OCI-M2 (cell line): ENCODE data around the gene PAXX.

Source experiments
- DNase-seq: peaks from one replicate; lab custom pipeline; 2025; ENCODE audit not compliant: unreplicated experiment; lab: John Stamatoyannopoulos, UW

Gene PAXX

DNA sequence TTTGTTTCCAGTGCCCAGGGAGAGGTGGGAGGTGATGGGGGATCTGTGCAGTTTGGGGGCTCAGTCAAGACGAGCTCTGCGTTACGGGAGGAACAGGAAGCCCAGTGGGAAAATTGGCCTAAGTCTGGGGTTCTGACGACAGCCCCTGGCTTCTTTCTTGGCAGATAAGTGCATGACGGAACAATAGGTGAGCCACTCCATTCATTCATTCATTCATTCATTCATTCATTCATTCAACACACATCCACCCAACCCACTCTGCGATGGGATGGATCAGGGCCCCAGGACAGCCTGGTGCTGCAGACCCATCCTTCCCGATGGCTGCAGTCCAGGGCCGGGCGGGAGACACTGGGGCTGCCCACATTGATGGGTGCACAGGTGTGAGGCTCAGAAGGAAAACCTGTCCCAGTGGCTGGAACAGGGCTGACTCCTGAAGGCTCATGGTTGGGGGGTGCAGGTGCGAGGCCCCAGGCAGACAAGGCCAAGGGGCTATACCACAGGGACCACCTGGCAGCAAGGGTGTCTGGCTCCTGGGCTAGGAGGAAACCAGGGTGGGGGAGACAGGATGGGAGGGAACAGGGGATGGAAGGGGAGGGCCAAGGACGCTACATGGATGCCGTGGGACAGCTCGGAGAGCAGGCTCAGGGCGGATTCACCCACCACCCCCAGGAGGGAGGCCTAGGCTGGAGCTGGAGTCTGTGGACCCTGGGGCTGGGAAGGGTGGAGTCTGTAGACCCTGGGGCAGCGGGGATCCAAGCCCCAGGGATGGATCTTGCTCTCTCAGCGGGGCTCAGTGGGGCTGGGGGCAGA, 11.3 kb upstream of the PAXX start:
- DNase-seq: no peak

DNA sequence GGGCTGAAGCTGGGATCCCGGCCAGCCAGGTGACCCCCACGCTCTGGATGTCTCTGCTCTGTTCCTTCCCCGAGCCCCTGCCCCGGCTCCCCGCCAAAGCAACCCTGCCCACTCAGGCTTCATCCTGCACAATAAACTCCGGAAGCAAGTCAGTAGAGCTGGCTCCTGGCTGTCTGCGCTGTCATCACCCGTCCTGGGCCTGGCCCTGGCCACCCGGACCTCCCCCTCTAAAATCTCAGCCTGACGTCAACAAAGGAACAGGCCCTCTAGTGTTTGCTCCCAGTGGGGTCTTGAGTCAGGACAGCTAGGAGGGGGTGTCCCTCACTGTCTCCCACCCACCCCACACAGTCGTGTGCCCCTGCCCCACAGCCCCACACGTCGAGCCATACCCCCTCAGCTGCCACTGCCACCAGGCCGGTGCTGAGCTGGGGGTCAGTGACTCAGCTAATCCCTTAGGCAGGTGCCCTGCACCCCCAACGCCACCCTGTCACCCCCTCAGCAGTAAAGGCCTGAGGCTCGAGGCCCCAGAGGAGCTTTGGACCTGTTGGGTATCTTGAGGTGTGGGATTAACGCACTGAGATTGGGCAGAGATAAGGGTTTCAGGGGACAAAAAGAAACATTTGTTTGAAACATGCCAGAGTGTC, 10.5 kb upstream of the PAXX start:
- no peak for DNase-seq

DNA sequence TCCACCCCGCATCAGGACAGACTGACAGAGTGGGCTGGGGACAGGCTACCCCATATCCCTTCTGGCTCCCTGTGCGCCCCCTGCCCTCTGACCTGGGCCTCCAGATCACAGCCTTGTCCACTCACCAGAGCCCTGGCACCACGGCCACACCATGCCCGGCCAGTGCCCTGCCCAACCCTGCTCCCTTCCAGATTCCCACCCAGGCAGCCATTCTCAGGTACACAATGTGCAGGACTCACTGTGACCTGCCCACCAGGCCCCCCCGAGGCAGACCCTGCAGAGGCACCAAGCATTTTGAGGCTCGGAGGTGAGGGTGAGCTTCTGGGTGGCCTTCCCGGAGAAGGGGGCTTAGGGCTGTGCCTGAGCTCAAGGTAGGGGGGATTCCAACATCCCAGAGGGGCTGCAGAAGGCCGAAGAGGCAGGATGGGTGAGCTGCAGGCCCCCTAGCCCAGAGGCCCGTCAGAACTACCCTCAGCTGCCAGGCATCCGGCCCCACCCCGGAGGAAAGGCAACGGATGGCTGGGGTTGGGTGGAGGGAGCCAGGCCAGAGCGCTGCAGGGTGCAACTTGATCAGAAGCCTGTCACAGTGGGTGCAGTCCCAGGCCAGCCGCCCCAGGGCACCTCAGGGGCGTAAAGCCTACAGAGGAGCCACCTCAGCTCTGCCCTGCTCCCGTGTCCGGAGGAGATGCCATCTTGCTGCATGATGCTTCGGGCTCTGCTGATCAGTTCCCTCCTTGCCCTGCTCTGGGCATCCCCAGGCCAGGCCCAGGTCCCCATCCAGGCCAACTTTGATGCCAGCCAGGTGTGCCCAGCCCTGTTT, 9.8 kb upstream of the PAXX start, which contains the start of gene LCNL1:
LCNL1 (plus strand) TSS at position 762 of the 820 bp plus-strand sequence. CDS start 594 bp downstream, outside the sequence.
- no peak for DNase-seq

DNA sequence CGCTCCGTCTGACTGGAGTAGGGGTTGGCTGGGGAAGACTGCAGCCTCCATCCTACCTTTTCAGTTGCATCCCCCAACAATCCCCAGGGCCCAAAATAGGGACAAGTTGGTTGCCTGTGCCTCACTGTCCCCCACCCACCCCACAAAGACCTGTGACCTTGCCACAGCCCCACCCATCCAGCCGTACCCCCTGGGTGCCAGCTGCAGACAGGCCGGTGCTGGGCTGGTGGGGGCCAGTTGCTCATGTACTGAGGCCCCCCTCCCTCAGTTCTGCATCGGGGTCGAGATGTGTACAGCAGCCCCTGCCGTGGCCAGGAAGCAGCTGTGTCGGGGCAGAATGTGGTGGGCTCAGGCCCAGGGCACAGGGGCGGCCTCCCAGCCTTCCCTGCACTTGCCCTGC, 9.1 kb upstream of the PAXX start:
- DNase-seq: no peak

DNA sequence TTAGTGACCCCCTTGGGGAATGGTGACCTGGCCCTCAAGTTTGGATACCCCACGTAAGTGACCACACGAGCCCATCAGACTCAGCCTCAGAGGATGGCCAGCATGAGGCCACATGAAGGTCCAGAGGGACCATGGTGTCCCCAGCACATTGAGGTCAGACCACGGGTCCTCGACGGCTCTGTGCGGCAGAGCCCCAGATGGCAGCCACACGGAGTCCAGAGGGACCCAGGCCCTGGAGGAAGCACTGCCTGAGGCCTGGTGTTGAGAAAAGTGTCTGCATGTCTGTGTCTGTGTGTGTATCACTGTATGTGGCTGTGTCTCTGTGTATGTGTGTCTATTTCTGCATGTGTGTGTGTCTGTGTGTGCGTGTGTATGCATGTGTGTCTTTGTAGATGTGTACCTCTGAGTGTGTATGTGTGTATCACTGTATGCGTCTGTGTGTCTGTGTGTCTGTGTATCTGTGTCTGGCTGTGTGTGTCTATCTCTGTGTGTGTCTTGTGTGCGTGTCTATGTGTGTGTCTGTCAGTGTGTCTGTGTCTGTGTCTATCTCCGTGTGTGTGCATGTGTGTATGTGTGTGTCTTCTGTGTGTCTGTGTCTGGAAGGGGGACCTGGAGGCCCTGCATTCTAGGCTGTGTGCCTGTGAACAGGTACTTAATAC, 8.4 kb upstream of the PAXX start:
- no peak for DNase-seq

DNA sequence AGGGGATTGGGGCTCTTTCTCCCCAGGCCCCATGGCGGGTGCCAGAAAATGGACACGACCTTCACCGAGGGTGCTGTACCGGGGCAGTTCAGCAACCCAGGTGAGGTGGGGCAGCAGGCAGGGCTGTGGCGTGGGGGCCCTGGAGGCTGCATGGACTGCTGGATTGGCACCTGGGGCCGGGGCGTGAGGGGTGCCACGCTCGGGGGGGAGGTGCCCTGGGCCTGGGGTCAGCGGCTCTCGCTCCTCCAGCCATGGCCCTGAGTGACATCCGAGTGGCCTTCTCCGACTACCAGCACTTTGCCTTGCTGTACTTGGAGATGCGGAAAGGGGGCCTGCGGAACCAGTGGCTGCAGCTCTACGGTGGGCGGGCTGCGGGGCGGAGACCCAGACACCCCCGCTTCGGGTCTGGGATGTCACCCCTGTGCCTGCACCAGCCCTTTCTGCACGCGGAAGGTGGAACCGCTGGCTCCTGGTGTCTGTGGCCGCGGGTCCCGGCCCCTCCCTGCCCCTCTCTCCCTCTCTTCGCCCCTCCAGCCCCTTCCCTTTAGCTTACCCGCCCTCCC, 7.7 kb upstream of the PAXX start:
- DNase-seq: no peak

DNA sequence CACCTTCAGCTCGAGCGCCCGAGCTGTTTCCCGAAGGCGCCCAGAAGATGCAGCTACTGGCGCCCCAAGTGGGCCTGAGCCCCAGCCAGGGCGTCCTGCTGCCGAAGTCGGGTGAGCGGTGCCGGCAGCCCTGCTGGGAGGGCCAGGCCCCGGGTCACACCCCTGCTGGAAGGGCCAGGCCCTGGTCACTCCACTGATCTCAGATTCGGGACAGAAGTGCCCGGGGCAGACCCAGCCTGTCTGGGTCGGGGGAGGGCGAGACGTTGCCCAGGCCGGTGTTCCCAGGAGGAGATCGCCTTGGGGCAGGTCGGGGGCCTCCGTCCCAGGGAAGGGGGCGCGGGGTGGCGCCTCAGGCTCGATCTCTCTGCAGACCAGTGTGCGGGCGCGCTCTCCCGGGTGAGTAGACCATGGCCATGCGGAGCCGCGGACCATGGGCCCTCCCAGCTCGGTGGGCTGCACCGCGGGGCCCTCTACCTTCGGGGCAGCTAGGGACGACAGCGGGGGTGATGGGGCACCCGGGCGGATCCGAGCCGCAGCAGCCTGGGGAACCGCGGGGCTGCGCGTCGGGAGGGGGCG, 7.1 kb upstream of the PAXX start:
- no peak for DNase-seq

DNA sequence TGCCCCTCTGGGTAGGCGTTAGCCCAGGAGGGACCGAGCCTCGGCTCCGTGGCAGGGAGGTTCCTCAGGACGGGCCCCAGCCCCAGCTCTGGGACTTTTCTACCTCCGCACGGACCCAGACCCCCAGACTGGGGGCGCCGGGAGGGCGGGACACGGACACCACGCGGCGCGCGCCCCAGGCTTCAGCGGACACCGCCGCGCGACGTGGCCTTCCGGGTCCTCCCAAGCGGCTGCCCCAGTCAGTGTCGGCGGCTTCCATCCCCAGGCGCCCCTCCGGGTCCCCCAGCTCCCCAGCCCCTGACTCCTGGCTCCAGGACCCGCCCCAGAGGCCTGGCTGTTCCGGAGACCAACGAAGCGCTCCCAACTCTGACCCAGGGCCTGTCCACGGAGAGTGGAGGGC, 6.4 kb upstream of the PAXX start:
- no peak for DNase-seq

DNA sequence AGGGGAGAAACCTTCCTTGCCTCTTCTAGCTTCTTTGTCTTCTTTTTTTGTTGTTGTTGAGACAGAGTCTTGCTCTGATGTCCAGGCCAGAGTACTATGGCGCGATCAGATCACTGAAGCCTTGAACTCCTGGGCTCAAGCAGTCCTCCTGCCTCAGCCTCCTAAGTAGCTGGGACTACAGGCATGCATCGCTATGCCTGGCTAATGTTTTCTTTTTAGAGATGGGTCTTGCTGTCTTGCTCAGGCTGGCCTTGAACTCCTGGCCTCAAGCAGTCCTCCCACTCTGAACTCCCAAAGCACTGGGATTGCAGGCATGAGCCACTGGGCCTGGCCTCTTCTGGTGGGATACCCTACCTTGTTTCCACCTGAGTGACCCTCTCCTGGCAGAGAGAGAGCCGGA, 3.4 kb upstream of the PAXX start:
- DNase-seq: no peak

DNA sequence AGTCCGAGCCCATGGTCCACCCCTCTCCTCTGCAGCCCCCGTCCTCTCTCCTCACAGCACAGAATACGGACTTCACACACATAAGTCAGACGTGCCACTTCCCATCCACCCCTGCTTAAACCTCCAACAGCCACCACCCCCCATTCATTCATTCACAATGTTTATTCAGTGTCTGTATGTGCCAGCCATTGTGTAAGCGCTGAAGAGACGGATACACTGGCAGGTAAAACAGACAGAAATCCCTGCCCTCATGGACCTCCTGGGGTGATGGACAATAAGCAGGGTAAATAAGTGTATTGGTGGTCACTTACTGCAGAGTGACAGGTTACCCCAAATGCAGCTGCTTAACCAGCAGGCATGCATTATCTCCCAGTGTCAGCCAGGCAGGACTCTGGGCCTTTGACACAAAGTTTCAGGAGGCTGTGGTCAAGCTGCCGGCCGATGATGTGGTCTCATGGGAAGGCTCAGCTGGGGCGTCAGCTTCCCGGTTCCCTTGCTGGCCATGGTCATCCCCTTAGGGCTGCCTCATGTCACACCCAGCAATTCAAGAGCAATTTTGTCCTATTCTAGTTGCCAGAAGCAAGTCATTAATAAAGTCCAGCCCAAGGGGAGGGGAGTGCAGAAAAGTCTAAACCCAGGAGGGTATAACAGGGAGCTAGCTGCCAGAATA, 1.8 kb upstream of the PAXX start:
- no peak for DNase-seq

DNA sequence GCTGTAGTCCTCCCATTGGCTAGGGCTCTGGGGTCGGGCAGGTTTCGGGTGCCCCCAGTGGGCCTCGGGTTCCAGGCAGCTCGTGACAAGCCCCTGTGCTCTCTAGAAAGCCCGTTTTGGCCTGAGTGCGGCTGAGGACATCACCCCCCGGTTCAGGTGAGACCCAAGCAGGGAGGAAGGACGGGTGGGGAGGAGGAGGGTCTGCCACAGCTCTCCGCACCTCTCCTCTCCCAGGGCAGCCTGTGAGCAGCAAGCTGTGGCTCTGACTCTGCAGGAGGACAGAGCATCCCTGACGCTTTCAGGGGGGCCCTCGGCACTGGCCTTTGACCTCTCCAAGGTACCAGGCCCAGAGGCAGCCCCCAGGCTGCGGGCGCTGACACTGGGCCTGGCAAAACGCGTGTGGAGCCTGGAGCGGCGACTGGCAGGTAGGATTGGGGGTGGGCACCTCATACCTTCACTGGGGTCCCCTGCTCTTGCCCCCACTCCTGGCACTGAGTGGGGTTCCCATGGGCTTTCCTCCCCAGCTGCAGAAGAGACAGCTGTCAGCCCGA, 672 bp downstream of the PAXX start:
- DNase-seq: no peak

DNA sequence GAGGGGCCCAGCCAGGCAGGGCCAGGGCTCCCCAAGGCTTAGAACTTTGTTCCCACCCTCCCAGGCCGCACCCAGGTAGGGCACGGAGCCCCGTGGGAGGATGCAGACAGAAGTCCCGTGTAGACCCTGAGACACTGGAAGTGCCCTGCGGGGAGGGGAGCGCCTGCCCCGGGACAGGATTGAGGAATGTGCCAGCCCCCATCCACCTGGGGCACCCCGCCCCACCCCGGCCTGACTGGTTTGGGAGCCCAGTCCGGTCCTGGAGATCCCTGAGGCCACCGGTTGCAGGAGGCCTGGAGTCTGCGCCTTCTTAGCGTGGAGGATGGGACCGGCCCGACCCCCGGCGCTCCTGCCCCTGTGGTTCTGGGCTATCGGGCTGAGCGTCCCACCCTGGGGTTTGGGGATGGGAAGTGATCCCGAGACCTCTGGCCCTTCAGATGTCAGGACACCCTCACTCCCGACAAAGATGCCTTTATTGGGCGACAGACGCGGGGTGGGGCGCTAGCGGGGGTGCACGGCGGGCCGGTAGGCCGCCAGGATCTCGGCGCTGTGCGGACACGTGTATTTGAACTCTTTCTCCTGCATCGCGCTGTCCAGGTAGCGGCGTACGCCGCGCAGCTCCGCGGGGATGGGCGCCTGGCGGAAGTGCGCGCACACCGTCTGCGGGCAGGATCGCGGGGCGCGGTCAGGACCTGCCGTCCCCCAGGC, 2.1 kb downstream of the PAXX start:
- no peak for DNase-seq

DNA sequence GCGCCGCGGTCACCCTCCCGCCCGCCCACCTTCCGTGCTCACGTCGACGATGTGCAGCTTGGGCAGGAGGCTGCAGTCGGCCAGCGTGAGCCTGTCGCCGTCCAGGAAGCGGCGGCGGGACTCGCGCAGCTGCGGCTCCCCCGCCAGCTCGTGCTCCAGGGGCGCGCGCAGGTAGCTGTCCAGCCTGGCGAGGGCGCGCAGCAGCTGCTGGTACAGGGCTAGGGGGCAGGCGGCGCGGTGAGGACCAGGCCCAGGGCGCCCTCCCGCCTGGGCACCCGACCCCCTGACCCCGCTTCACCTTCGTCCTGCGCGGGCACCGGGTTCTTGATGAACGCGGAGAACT, 2.6 kb downstream of the PAXX start:
- no peak for DNase-seq

DNA sequence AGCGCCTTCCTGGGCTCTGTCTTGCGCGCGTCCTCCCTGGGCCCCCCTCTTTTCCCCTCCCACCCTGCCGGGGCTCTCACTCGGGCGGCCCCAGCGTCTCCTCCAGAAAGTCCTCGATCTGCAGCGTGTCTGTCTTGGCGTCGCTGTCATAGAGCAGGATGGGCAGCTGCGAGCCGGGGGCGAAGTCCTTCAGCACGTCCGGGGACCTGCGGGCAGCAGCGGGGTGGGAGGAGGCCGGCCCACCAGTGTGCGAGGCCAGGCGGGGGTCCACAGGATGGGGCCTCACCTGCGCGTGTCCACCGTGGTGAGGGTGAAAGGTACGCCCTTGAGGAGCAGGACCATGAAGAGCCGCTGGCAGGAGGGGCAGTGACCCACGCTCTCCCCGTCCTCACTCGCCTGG, 3.1 kb downstream of the PAXX start:
- DNase-seq: no peak

DNA sequence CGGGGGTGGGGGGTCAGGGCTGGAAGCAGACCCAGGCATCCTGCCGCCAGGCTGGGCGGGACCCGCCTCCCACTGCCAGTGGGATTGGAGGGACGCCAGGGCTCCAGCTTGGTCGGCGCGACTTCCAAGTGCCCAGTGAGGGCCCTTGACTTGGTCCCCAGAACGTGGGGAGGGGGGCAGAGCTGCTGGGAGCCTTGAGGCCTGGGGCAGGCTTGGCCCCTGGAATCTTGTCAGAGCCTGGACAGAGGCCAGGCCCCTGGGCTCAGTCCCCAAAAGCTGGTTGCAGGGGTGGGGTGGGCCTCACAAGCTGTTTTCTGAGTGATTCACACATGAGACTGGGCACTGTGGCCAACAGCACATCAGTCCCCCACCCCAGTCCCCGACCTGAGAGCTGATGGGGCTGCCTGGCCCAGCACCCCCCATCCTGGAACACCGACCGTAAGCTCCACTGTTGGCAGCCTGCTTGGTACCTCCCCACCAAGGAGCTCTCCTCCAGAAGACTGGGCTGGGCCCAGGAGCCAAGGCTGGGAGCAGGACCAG, 3.6 kb downstream of the PAXX start:
- no peak for DNase-seq

DNA sequence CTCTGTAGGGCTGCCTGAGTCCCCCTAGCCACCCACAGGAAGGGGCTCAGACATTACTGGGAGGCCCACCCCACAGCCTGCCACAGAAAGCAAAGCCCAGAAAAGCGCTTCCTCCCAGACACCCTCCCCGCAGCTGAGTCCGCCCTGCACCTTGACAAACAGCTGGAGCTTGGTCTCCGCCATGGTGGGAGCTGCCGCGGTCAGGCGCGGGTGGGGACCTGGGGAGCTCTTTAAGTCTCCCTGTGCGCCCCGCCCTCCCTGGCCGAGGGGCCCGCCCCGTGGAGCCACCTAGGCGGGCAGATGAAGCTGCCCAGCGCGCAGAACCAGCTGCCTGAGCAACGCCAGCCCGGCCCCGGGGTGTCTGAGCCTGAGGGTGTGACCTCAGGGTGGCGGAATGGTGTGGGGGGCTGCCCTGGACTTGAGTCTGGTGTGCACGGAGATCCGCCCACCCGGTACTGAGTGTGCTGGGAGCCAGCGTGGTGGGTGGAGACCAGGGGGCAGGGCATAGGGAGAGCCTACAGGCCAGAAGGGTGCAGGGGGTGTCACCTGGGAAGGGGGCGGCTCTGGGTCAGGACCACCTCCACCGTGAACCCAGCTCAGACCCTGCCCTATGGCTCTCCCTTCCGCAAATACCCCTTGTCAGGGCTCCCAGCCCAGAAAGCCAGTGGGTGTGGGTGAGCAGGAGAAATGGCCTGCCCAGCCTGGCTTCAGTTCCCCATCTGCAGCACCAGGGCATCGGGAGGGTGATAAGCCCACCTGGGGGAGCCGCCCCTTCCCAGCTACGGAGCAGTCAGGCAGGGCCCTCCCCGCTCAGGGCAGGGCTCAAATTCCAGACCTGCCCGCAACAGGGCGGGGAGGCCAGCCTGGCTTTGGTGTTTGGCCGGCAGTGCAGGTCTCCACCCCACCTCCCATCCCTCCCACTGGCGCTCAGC, 4.4 kb downstream of the PAXX start, which contains the start of gene CLIC3:
CLIC3 (minus strand) TSS at position 208 of the 932 bp plus-strand sequence; CDS start at position 183, 25 bp downstream.
- no peak for DNase-seq

DNA sequence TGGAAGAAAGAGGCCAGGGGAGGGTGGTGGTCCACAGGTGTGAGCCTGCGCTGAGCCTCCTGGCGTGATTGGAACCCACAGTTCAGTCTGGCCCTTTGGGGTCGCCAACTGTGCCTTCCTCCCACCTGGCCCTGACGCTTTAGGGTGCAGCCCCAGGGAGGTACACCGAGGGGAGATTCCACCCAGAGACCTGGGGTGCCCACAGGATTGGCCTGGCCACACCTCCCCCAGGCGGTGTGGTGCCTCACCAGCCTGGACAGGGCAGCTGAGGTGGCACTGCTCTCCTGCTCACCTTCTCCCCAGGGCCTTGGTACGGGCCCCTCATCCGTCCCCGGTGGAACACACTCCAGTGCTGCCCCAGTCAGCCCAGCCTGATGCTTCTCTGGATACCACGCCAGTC, 5.1 kb downstream of the PAXX start:
- DNase-seq: no peak

DNA sequence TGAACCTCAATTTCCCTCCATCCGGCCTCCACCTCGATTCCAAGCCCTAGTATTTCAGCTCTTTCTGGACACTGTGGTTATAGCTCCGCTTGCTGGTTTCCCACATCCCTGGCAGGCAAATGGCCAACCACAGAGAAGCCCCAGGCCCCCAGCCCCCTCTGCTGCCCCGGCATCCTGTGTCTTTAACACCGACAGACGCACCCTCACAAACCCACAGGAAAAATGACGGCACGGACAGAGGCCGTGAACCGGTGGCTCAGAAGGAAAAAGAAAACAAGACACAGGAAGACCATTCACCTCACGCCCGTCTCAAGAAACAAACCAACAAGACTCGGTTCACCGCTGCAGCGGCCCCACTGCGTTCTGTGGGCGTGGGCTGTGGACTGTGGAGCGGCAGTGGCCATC, 5.6 kb downstream of the PAXX start:
- DNase-seq: no peak
